MM.1S (cell line): ENCODE results near the gene ENOX1.

Experiments
- CTCF ChIP-seq: fragments of 300-600 bp; sonication (generic); IDR thresholded peaks from 2 replicates; pipeline ENCODE4 v1.5.1; 2016; ENCODE audit warnings: antibody characterized with exemption, low read length, mixed read lengths
- EZH2 ChIP-seq: fragments of 300-600 bp; sonication (generic); optimal IDR thresholded peaks from 2 replicates; pipeline ENCODE3; 2017; ENCODE audit warnings: low read depth, mild to moderate bottlenecking, antibody characterized with exemption, low read length, mixed read lengths
- EZH2phosphoT487 ChIP-seq: fragments of 300-600 bp; sonication (generic); IDR thresholded peaks from 2 replicates; pipeline ENCODE4 v1.6.1; 2018; ENCODE audit warnings: antibody characterized with exemption, low read length

- TF ChIP-seq EZH2 (no peak), CTCF (no peak), EZH2phosphoT487 (no peak)
Measured at GRCh38 chr13:43727856-43728255, 58.9 kb downstream of the ENOX1 start.
